HepG2 (cell line): ENCODE data around the gene SMIM13. TPM values are rescaled to one million over a fixed set of nuclear protein-coding genes. Genes with fewer than 3 reads are reported as not detected.

Source experiments
- ERF ChIP-seq: IDR thresholded peaks from 2 replicates; pipeline ENCODE4 v1.6.1; 2018; ENCODE audit warnings: missing biosample characterization, missing genetic modification reagents
- GABPB1 ChIP-seq: IDR thresholded peaks from 2 replicates; pipeline ENCODE4 v1.6.1; 2016; ENCODE audit warnings: mild to moderate bottlenecking, missing genetic modification reagents, moderate library complexity, missing compliant biosample characterization
- JUNB ChIP-seq: sonication (generic); formaldehyde crosslinking; IDR thresholded peaks from 2 replicates; pipeline ENCODE4 v1.8.0; 2022; ENCODE audit warnings: missing genetic modification reagents, mild to moderate bottlenecking, borderline replicate concordance
- KDM3A ChIP-seq: IDR thresholded peaks from 2 replicates; pipeline ENCODE4 v1.6.1; 2018; ENCODE audit warnings: low read depth, missing compliant biosample characterization
- MXD3 ChIP-seq: IDR thresholded peaks from 2 replicates; pipeline ENCODE4 v1.6.1; 2016; ENCODE audit warnings: mild to moderate bottlenecking, missing biosample characterization, missing genetic modification reagents
- NCOA5 ChIP-seq: sonication (generic); formaldehyde crosslinking; IDR thresholded peaks from 2 replicates; pipeline ENCODE4 v1.4.0; 2020; ENCODE audit warnings: missing genetic modification reagents
- PCBP1 ChIP-seq: fragments of 200-400 bp; formaldehyde crosslinking; IDR thresholded peaks from 2 replicates; pipeline ENCODE4 v1.6.1; 2017; ENCODE audit warnings: mild to moderate bottlenecking, low read depth, low read length, borderline replicate concordance
- SALL2 ChIP-seq: sonication (generic); formaldehyde crosslinking; IDR thresholded peaks from 2 replicates; pipeline ENCODE4 v1.8.1; 2023; ENCODE audit warnings: mild to moderate bottlenecking, missing genetic modification reagents, inconsistent platforms
- SMARCE1 ChIP-seq: fragments of 450-650 bp; IDR thresholded peaks from 2 replicates; pipeline ENCODE4 v1.6.1; 2017; ENCODE audit warnings: borderline replicate concordance
- SRF ChIP-seq: IDR thresholded peaks from 2 replicates; pipeline ENCODE4 v1.6.1; 2011; ENCODE audit warnings: mild to moderate bottlenecking, low read depth, low read length, moderate library complexity
- TCF7L2 ChIP-seq: IDR thresholded peaks from 2 replicates; pipeline ENCODE4 v1.6.1; 2011; ENCODE audit warnings: mild to moderate bottlenecking, low read depth, low read length, moderate library complexity
- ZBTB40 ChIP-seq, 2 experiments: fragments of 450-650 bp in 1 of 2; sonication (generic) in 1 of 2; formaldehyde crosslinking in 1 of 2; IDR thresholded peaks; 2 replicates each; pipeline versions ENCODE4 v1.6.1 to v1.8.0; 2016 to 2022; ENCODE audit warnings: antibody characterized with exemption in 1 of 2, mild to moderate bottlenecking in 1 of 2, missing genetic modification reagents in 1 of 2
- ZNF136 ChIP-seq: sonication (generic); formaldehyde crosslinking; IDR thresholded peaks from 2 replicates; pipeline ENCODE4 v1.8.1; 2022; ENCODE audit warnings: low read depth, mild to moderate bottlenecking, moderate library complexity, missing genetic modification reagents
- ZNF207 ChIP-seq: fragments of 450-650 bp; IDR thresholded peaks from 2 replicates; pipeline ENCODE4 v1.6.1; 2016; ENCODE audit warnings: antibody characterized with exemption, borderline replicate concordance
- ZNF800 ChIP-seq: sonication (generic); formaldehyde crosslinking; IDR thresholded peaks from 2 replicates; pipeline ENCODE4 v1.4.0; 2020; ENCODE audit warnings: missing genetic modification reagents
- polyA plus RNA-seq, 8 experiments: library from polyadenylated mRNA; depleted of rRNA in 3 of 8; stranded (reverse) in 7 of 8; unstranded in 1 of 8; fragments of >200 nt; fragmentation: Illumina TruSeq in 4 of 8; extraction: Trizol in 4 of 8; gene quantifications; 2 replicates each; pipeline versions ENCODE4 v1.2.1 to v1.2.3, GENCODE V29; 2011 to 2016; ENCODE audit warnings: low read depth in 4 of 8, missing spikeins in 1 of 8, mixed read lengths in 1 of 8; ENCODE audit not compliant: insufficient read depth in 1 of 8
- total RNA-seq, 5 experiments: library from RNA; depleted of rRNA; stranded (reverse); fragments of >200 nt; fragmentation: Illumina TruSeq; extraction: Trizol; gene quantifications; 2 replicates each; pipeline ENCODE4 v1.2.3, GENCODE V29; 2016; ENCODE audit warnings: low read depth in 1 of 5
- TF ChIP-seq, protein P1 (sequence below): sonication (generic); formaldehyde crosslinking; IDR thresholded peaks from 2 replicates; pipeline ENCODE4 v1.5.1; 2020; ENCODE audit warnings: mild to moderate bottlenecking, missing genetic modification reagents, moderate library complexity

The SMIM13 gene
- total and polyA plus RNA-seq, 2 of the 13 experiments (the other 11 are each of a cell fraction or from before 2014, with no cell fraction given), result 2.7 to 10.2 TPM

DNA sequence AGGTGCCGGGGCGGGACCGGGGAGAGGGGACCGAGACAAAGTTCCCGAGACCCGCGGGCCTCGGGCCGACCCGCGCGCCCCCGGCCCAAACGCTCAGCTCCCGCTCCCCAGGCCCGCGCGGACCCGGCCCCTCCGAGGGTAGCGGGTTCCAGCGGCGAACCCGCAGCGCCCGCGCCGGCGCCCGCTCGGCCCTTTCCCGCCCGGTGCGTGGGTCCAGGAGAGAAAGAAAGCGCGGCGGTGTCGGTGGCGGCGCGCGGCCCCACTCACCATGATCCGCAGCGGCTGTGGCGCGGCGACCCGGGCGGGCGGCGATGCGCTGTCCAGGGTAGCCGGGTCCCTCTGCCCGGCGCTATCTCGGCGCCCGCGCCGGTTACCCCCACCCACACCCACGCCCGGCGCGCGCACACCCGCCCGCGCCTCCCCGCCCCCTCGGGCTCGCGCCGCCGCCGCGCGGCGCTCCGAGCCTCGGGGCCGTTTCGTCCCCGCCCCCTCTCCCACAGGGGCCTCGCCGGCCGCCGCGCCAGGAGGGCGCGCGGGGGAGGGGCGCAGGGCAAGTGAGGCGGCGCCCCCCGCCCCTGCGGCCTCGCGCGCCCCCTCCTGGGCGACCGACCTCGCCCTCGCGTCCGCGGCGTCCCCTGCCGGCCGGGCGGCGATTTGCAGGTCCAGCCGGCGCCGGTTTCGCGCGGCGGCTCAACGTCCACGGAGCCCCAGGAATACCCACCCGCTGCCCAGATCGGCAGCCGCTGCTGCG, 49.5 kb upstream of the SMIM13 start, which contains the start of gene ELOVL2 (continued):
- TF ChIP-seq ZBTB40 (IDR thresholded peaks at IDR 0.05) (no peak), ZBTB40 (CRISPR knock-in tag; IDR thresholded peaks at IDR 0.05) (0 out of 2 replicates have a peak, but pooled peaks have one; percentile 21), SALL2 (CRISPR knock-in tag) (peak; percentile 99), ZNF207 (no peak), JUNB (no peak), SRF (no peak), ERF (CRISPR knock-in tag) (peak; percentile 50; the same call in 1 of the 2 replicates), ZNF800 (peak; percentile 25; the same call in 1 of the 2 replicates), TCF7L2 (no peak), NCOA5 (CRISPR knock-in tag) (no peak), ZNF136 (no peak), PCBP1 (0 out of 2 replicates have a peak, but pooled peaks have one; percentile 20), GABPB1 (CRISPR knock-in tag) (0 out of 2 replicates have a peak, but pooled peaks have one; percentile 41), SMARCE1 (peak; percentile 59; the same call in 1 of the 2 replicates), KDM3A (CRISPR knock-in tag) (no peak; the same call in 1 of the 2 replicates), MXD3 (CRISPR knock-in tag) (peak; percentile 31; the same call in 1 of the 2 replicates)
- TF ChIP-seq, protein P1, sequence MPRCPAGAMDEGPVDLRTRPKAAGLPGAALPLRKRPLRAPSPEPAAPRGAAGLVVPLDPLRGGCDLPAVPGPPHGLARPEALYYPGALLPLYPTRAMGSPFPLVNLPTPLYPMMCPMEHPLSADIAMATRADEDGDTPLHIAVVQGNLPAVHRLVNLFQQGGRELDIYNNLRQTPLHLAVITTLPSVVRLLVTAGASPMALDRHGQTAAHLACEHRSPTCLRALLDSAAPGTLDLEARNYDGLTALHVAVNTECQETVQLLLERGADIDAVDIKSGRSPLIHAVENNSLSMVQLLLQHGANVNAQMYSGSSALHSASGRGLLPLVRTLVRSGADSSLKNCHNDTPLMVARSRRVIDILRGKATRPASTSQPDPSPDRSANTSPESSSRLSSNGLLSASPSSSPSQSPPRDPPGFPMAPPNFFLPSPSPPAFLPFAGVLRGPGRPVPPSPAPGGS (CRISPR knock-in tag), result peak; percentile 65; the same call in 1 of the 2 replicates
